Activated CD8-positive, alpha-beta memory T cell treated with anti-CD3 and anti-CD28 coated beads, Interleukin-2, amount 10 ng/mL, durations not matched to agents 7 days and 5 days (primary cell): ENCODE measurements around the gene NXF2B. TPM values are rescaled to one million over a fixed set of nuclear protein-coding genes. Genes with fewer than 3 reads are reported as not detected.
"Not testable (repeated sequence)": the region's sequence is repeated elsewhere in the genome, so short reads cannot be mapped to it uniquely, and the experiment has no call there.

Experiments
- ATAC-seq: fragments of 150-1000 bp; cut with Tn5 transposase; one replicate; pipeline ENCODE4 v1.10.0; 2021; ENCODE audit warnings: moderate library complexity
- CTCF ChIA-PET: fragments of 350-600 bp; sonication (Branson Sonifier 250); formaldehyde crosslinking; loops from one replicate; lab custom pipeline; 2021; ENCODE audit warnings: antibody characterized with exemption; lab: Charles Lee
- DNase-seq: peaks from one replicate; pipeline ENCODE4 v3.0.0-alpha.2; 2020
- H3K27ac Mint-ChIP-seq: one replicate; pipeline ENCODE4 v1.8.0; 2021; ENCODE audit warnings: mild to moderate bottlenecking, mixed read lengths
- H3K27me3 Mint-ChIP-seq: one replicate; pipeline ENCODE4 v1.8.0; 2021; ENCODE audit warnings: mixed read lengths
- H3K36me3 Mint-ChIP-seq: one replicate; pipeline ENCODE4 v1.8.0; 2021; ENCODE audit warnings: mild to moderate bottlenecking, mixed read lengths
- H3K4me1 Mint-ChIP-seq: one replicate; pipeline ENCODE4 v1.8.0; 2021; ENCODE audit warnings: mixed read lengths
- H3K4me3 Mint-ChIP-seq: one replicate; pipeline ENCODE4 v1.8.0; 2021; ENCODE audit warnings: mild to moderate bottlenecking, moderate library complexity, mixed read lengths
- H3K9me3 Mint-ChIP-seq: one replicate; pipeline ENCODE4 v1.8.0; 2022; ENCODE audit warnings: low read depth, mixed read lengths
- total RNA-seq, 2 experiments: library from RNA; stranded (reverse); gene quantifications; one replicate each; pipeline ENCODE4 v1.2.3, GENCODE V29; 2021

Gene NXF2B
- total RNA-seq = not detected

- H3K36me3 Mint-ChIP-seq, H3K27ac Mint-ChIP-seq, H3K27me3 Mint-ChIP-seq, CTCF ChIA-PET, H3K9me3 Mint-ChIP-seq, H3K4me1 Mint-ChIP-seq, ATAC-seq, H3K4me3 Mint-ChIP-seq, DNase-seq: not testable (repeated sequence)
Measured at GRCh38 chrX:102439908-102440307, at the start of gene NXF2B. Gene NXF2B, minus strand, starts transcription at chrX:102440008. Its CDS starts 59,972 bp downstream, at chrX:102380036.

GRCh38 chrX:102478765-102479164 is 39.0 kb upstream of the NXF2B start:
- ATAC-seq, H3K27ac Mint-ChIP-seq, H3K9me3 Mint-ChIP-seq, H3K4me3 Mint-ChIP-seq, H3K27me3 Mint-ChIP-seq, DNase-seq, H3K4me1 Mint-ChIP-seq, H3K36me3 Mint-ChIP-seq, CTCF ChIA-PET: not testable (repeated sequence)

- H3K36me3 Mint-ChIP-seq, ATAC-seq, CTCF ChIA-PET, H3K4me3 Mint-ChIP-seq, H3K4me1 Mint-ChIP-seq, H3K27ac Mint-ChIP-seq, H3K27me3 Mint-ChIP-seq, DNase-seq, H3K9me3 Mint-ChIP-seq: not testable (repeated sequence)
Measured at GRCh38 chrX:102471762-102472220, 32.0 kb upstream of the NXF2B start, which contains the start of gene TCP11X2. Gene TCP11X2, minus strand, starts transcription at chrX:102471812.

- H3K9me3 Mint-ChIP-seq, H3K27me3 Mint-ChIP-seq, H3K27ac Mint-ChIP-seq, H3K4me1 Mint-ChIP-seq, ATAC-seq, H3K36me3 Mint-ChIP-seq, CTCF ChIA-PET, DNase-seq, H3K4me3 Mint-ChIP-seq: not testable (repeated sequence)
Measured at GRCh38 chrX:102470215-102470614, 30.4 kb upstream of the NXF2B start.

- ATAC-seq, H3K36me3 Mint-ChIP-seq, H3K27ac Mint-ChIP-seq, H3K27me3 Mint-ChIP-seq, H3K9me3 Mint-ChIP-seq, H3K4me3 Mint-ChIP-seq, DNase-seq, H3K4me1 Mint-ChIP-seq, CTCF ChIA-PET: not testable (repeated sequence)
Measured at GRCh38 chrX:102458615-102459014, 18.8 kb upstream of the NXF2B start.

GRCh38 chrX:102414493-102414892 is 25.3 kb downstream of the NXF2B start:
- ATAC-seq, DNase-seq, H3K4me1 Mint-ChIP-seq, H3K9me3 Mint-ChIP-seq, CTCF ChIA-PET, H3K27me3 Mint-ChIP-seq, H3K4me3 Mint-ChIP-seq, H3K27ac Mint-ChIP-seq, H3K36me3 Mint-ChIP-seq: not testable (repeated sequence)

- DNase-seq = peak; percentile 58
- Mint-ChIP-seq H3K27ac (no peak overlapping the region), H3K27me3 (peaks cover 3% of the 10 kb centered on the region), H3K4me3 (no peak overlapping the region), H3K4me1 (no peaks in the 10 kb centered on the region), H3K9me3 (no peaks in the 10 kb centered on the region), H3K36me3 (no peaks in the 10 kb centered on the region)
- peak; percentile 36 for ATAC-seq
- CTCF ChIA-PET = no interaction called here
Measured at GRCh38 chrX:102345916-102346315, 93.9 kb downstream of the NXF2B start.

GRCh38 chrX:102341867-102342266 is 97.9 kb downstream of the NXF2B start:
- Mint-ChIP-seq H3K4me1 (no peaks in the 10 kb centered on the region), H3K9me3 (no peaks in the 10 kb centered on the region), H3K27ac (no peak overlapping the region), H3K36me3 (no peaks in the 10 kb centered on the region), H3K27me3 (peaks cover 3% of the 10 kb centered on the region), H3K4me3 (no peak overlapping the region)
- CTCF ChIA-PET = interaction anchor here (0.9 to 1.1 kb wide), 2 partner anchors 559 to 610 kb away, joined by 3 to 4 read pairs; no protein-coding TSS in a partner anchor
- ATAC-seq (no peak), DNase-seq (no peak)

- Mint-ChIP-seq H3K9me3 (no peaks in the 10 kb centered on the region), H3K36me3 (no peaks in the 10 kb centered on the region), H3K4me1 (no peaks in the 10 kb centered on the region), H3K27me3 (peaks cover 3% of the 10 kb centered on the region), H3K4me3 (no peak overlapping the region), H3K27ac (no peak overlapping the region)
- DNase-seq (peak; percentile 39), ATAC-seq (no peak)
- CTCF ChIA-PET = no interaction called here
Measured at GRCh38 chrX:102339312-102340298, 100.2 kb downstream of the NXF2B start.

- H3K9me3 Mint-ChIP-seq = no peaks in the 10 kb centered on the region
- no peak for DNase-seq
- H3K27ac Mint-ChIP-seq = no peak overlapping the region
- H3K36me3 Mint-ChIP-seq = no peaks in the 10 kb centered on the region
- ATAC-seq = no peak
- no peak overlapping the region for H3K4me3 Mint-ChIP-seq
- H3K27me3 Mint-ChIP-seq = peaks cover 3% of the 10 kb centered on the region
- H3K4me1 Mint-ChIP-seq = no peaks in the 10 kb centered on the region
- CTCF ChIA-PET = no interaction called here
Measured at GRCh38 chrX:102338162-102338561, 101.6 kb downstream of the NXF2B start.

Other genes starting within 250 kb of the NXF2B start
- not detected for gene TCP11X1, start 224.7 kb downstream of the NXF2B start, total RNA-seq
- gene NXF2, start 192.8 kb downstream of the NXF2B start, total RNA-seq = not detected
- not detected for gene TCP11X2, start 31.8 kb upstream of the NXF2B start, total RNA-seq
- gene TMSB15A, start 76.7 kb upstream of the NXF2B start, total RNA-seq = under 1 TPM; 0.56 to 0.76 TPM
- gene ARMCX5, start 159.5 kb upstream of the NXF2B start, total RNA-seq = 1 to 10 TPM; 4.5 to 5.0 TPM
- gene GPRASP1, start 211.5 kb upstream of the NXF2B start, total RNA-seq = 1 to 10 TPM in 1 of 2 experiments, under 1 TPM in 1; 0.37 to 1.7 TPM